D721Med (cell line): ENCODE data around the gene GJD3.
A peak's percentile ranks its signal among the peaks of the same experiment; 100 is the strongest.

Experiments used
- DNase-seq: peaks from one replicate; pipeline ENCODE4 v3.0.0; 2011; ENCODE audit warnings: low spot score; ENCODE audit not compliant: insufficient read length
- FAIRE-seq: peaks from 2 replicates; lab custom pipeline; 2011; peaks lifted over from hg19 to GRCh38; lab: Jason Lieb, UNC
- CTCF ChIP-seq: IDR thresholded peaks from 2 replicates; pipeline ENCODE4 v1.5.1; 2012; ENCODE audit warnings: mild to moderate bottlenecking, control low read depth; ENCODE audit not compliant: insufficient read depth; ENCODE audit errors: missing control alignments

The GJD3 gene

GRCh38 chr17:40360091-40360490 is 4.4 kb downstream of the GJD3 start:
- FAIRE-seq (no peak), DNase-seq (peak; percentile 11)

DNA sequence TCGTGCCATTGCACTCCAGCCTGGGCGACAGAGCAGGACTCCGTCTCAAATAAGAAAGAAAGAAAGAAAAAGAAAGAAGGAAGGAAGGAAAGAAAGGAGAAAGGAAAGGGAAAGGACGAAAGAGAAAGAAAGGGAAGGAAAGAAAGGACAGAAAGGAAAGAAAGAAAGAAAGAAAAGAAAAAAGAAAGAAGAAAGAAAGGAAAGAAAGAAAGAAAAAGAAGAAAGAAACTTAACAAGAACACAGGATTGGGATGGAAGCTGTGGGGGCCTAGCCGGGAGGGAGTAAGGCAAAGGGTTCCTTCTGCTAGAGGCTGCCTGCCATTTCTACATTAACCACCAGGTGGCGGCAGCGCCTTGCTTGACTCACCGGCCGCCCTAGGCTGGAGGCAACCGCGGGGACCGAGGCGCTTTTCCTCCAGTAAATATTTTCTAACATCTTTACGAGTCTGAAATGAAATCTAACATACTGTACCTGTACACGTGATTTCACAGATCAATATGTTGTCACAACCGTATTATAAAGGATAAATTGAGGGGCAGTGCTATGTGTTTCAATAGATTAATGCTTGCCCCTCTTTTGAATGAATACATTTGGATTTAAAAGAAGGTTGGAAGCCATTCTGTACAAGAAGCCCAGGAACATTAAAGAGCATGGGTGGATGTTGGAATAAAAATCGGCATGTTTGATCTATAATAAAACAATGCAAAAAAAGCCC is 6.1 kb downstream of the GJD3 start:
- FAIRE-seq (no peak), DNase-seq (peak; percentile 97)
- peak; percentile 99 for TF ChIP-seq CTCF

More at GRCh38 chr17:40360091-40360490, 4.4 kb downstream of the GJD3 start:
- no peak for TF ChIP-seq CTCF

DNA sequence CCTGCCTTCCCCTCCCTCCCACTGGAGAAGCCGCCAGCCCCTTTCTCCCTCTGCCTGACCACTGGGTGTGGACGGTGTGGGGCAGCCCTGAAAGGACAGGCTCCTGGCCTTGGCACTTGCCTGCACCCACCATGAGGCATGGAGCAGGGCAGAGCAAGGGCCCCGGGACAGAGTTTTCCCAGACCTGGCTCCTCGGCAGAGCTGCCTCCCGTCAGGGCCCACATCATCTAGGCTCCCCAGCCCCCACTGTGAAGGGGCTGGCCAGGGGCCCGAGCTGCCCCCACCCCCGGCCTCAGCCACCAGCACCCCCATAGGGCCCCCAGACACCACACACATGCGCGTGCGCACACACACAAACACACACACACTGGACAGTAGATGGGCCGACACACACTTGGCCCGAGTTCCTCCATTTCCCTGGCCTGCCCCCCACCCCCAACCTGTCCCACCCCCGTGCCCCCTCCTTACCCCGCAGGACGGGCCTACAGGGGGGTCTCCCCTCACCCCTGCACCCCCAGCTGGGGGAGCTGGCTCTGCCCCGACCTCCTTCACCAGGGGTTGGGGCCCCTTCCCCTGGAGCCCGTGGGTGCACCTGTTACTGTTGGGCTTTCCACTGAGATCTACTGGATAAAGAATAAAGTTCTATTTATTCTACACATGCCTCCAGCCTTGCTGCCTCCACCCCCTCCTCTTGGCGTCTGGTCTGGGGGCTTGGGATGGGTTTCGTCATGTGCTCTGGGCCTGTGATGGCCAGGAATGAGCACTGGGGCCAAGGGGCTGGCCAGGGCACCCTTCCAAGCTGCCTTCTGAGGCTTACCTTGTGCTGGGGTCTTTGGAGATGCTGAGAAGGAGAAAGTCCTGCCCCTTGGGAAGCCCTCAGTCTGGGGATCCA is 7.3 kb downstream of the GJD3 start:
- TF ChIP-seq CTCF, result no peak
- FAIRE-seq (no peak), DNase-seq (no peak)

- no peak for FAIRE-seq
Observed at GRCh38 chr17:40355804-40356758, 8.5 kb downstream of the GJD3 start.

GRCh38 chr17:40355123-40355803 is 9.3 kb downstream of the GJD3 start:
- DNase-seq, result peak; percentile 96
- FAIRE-seq, result no peak
- peak; percentile 99 for TF ChIP-seq CTCF

More at GRCh38 chr17:40355804-40356758, 8.5 kb downstream of the GJD3 start:
- TF ChIP-seq CTCF, result no peak
- DNase-seq, result no peak
